HepG2 (cell line): ENCODE data around the gene RBL1. TPM values are rescaled to one million over a fixed set of nuclear protein-coding genes. Genes with fewer than 3 reads are reported as not detected.

ENCODE experiments used
- ATAC-seq: fragments of 200-7000 bp; cut with Tn5 transposase; 3 replicates; pipeline ENCODE4 v1.9.1; 2020; ENCODE audit warnings: mild to moderate bottlenecking, moderate library complexity
- BruUV-seq: library from RNA; stranded (reverse); fragments of 400-500 nt; replicated peaks from 2 replicates; lab custom pipeline; 2021; lab: Mats Ljungman, UMichigan
- CTCF ChIA-PET: fragments of 300-600 bp; formaldehyde crosslinking; extraction: SDS; loops from one replicate; lab custom pipeline; 2021; ENCODE audit warnings: low total read pairs, inconsistent platforms, low intra/inter-chr PET ratio; lab: Yijun Ruan, JAX
- POLR2A ChIA-PET: fragments of 350-600 bp; sonication (Branson Sonifier 250); formaldehyde crosslinking; loops from one replicate; lab custom pipeline; 2020; ENCODE audit warnings: antibody characterized with exemption, inconsistent platforms; lab: Yijun Ruan, JAX
- DNase-seq: peaks from one replicate; pipeline ENCODE4 v3.0.0-alpha.2; 2015; ENCODE audit warnings: low spot score
- FAIRE-seq: peaks from 3 replicates; lab custom pipeline; 2011; peaks lifted over from hg19 to GRCh38; lab: Jason Lieb, UNC
- H2AFZ ChIP-seq: one replicate; pipeline ENCODE4 v1.6.1; 2011; ENCODE audit warnings: low read length, inconsistent platforms
- H3K27ac ChIP-seq: fragments of 300-600 bp; 3 replicates; pipeline ENCODE4 v1.8.0; 2011; ENCODE audit warnings: mixed run types, mild to moderate bottlenecking, mixed read lengths, low read length, inconsistent platforms; ENCODE audit not compliant: insufficient read depth; ENCODE audit errors: extremely low read length
- H3K27me3 ChIP-seq, 2 experiments: fragments of 200-600 bp in 1 of 2; 2 replicates in 1 of 2; 3 replicates in 1 of 2; pipeline versions ENCODE4 v1.6.0 to v1.8.0; 2011; ENCODE audit warnings: low read length in 2 of 2, mild to moderate bottlenecking in 2 of 2, moderate library complexity in 2 of 2, inconsistent platforms in 1 of 2; ENCODE audit not compliant: insufficient read depth in 2 of 2, control insufficient read depth in 1 of 2
- H3K36me3 ChIP-seq, 2 experiments: fragments of 200-600 bp in 1 of 2; replicated peaks in 1 of 2; 2 replicates in 1 of 2; 3 replicates in 1 of 2; pipeline versions ENCODE4 v1.5.1 to v1.8.0; 2011; ENCODE audit warnings: low read length in 2 of 2, inconsistent platforms in 1 of 2; ENCODE audit not compliant: insufficient read depth in 2 of 2, control insufficient read depth in 1 of 2
- H3K4me1 ChIP-seq: 2 replicates; pipeline ENCODE4 v1.5.1; 2012; ENCODE audit warnings: low read length, inconsistent platforms; ENCODE audit not compliant: insufficient read depth
- H3K4me2 ChIP-seq: 2 replicates; pipeline ENCODE4 v1.6.0; 2011; ENCODE audit warnings: low read depth, low read length, inconsistent platforms
- H3K4me3 ChIP-seq, 3 experiments: fragments of 200-600 bp in 1 of 3; sonication (generic), shearing (Covaris generic) in 1 of 3; replicated peaks in 1 of 3; 2 replicates each; pipeline ENCODE4 v1.5.1; 2011 to 2016; ENCODE audit warnings: low read length in 3 of 3, inconsistent platforms in 2 of 3, low read depth in 2 of 3, mild to moderate bottlenecking in 2 of 3, control low read depth in 1 of 3, mixed read lengths in 1 of 3; ENCODE audit not compliant: insufficient read depth in 1 of 3
- H3K79me2 ChIP-seq: one replicate; pipeline ENCODE4 v1.6.1; 2011; ENCODE audit warnings: low read length, inconsistent platforms; ENCODE audit not compliant: insufficient read depth
- H3K9ac ChIP-seq: 2 replicates; pipeline ENCODE4 v1.6.0; 2011; ENCODE audit warnings: mild to moderate bottlenecking, low read depth, low read length, inconsistent platforms; ENCODE audit not compliant: insufficient read depth
- H3K9me3 ChIP-seq: 2 replicates; pipeline ENCODE4 v1.5.1; 2012; ENCODE audit warnings: mild to moderate bottlenecking, low read length
- H4K20me1 ChIP-seq: 2 replicates; pipeline ENCODE4 v1.6.0; 2011; ENCODE audit warnings: inconsistent platforms, mild to moderate bottlenecking, low read length, moderate library complexity; ENCODE audit not compliant: insufficient read depth
- NAIF1 ChIP-seq: sonication (generic); formaldehyde crosslinking; IDR thresholded peaks from 2 replicates; pipeline ENCODE4 v1.5.0; 2020; ENCODE audit warnings: mild to moderate bottlenecking, missing genetic modification reagents, borderline replicate concordance
- PRDM15 ChIP-seq: sonication (generic); formaldehyde crosslinking; IDR thresholded peaks from 2 replicates; pipeline ENCODE4 v1.4.0; 2020; ENCODE audit warnings: missing genetic modification reagents
- REXO4 ChIP-seq: sonication (generic); formaldehyde crosslinking; IDR thresholded peaks from 2 replicates; pipeline ENCODE4 v1.8.0; 2022; ENCODE audit warnings: missing genetic modification reagents, mild to moderate bottlenecking, borderline replicate concordance
- RFXAP ChIP-seq: sonication (generic); formaldehyde crosslinking; IDR thresholded peaks from 2 replicates; pipeline ENCODE4 v1.4.0; 2020; ENCODE audit warnings: missing genetic modification reagents, borderline replicate concordance
- U2AF2 ChIP-seq: fragments of 200-400 bp; formaldehyde crosslinking; IDR thresholded peaks from 2 replicates; pipeline ENCODE4 v1.6.1; 2017; ENCODE audit warnings: low read depth, mild to moderate bottlenecking, low read length
- ZFYVE20 ChIP-seq: sonication (generic); formaldehyde crosslinking; IDR thresholded peaks from 2 replicates; pipeline ENCODE4 v1.8.0; 2023; ENCODE audit warnings: low read depth, mild to moderate bottlenecking, moderate library complexity, missing genetic modification reagents, borderline replicate concordance
- ZNF383 ChIP-seq: sonication (generic); formaldehyde crosslinking; IDR thresholded peaks from 2 replicates; pipeline ENCODE4 v1.4.0; 2020; ENCODE audit warnings: missing genetic modification reagents, mild to moderate bottlenecking, borderline replicate concordance
- ZNF563 ChIP-seq: sonication (generic); formaldehyde crosslinking; IDR thresholded peaks from 2 replicates; pipeline ENCODE4 v1.8.0; 2022; ENCODE audit warnings: mild to moderate bottlenecking, moderate library complexity, missing genetic modification reagents
- ZNF678 ChIP-seq: sonication (generic); formaldehyde crosslinking; IDR thresholded peaks from 2 replicates; pipeline ENCODE4 v1.4.0; 2020; ENCODE audit warnings: mild to moderate bottlenecking, missing genetic modification reagents
- WGBS: methylation state at CpG from one replicate; pipeline ENCODE4 v1.1.6; 2017; ENCODE audit warnings: low lambda C conversion rate; 5-methylcytosine and 5-hydroxymethylcytosine counted together
- in situ Hi-C: cut with HindIII; loops from 2 replicates; pipeline ENCODE4 v1.10.0; 2017; ENCODE audit warnings: low pct_unique_long_range_greater_than_20kb; ENCODE audit not compliant: extremely low pct_ligation_motif_present
- intact Hi-C: fragments of 100-400 bp; cut with micrococcal nuclease; formaldehyde crosslinking; loops from one replicate; pipeline ENCODE4 v1.10.0; 2022; ENCODE audit not compliant: unreplicated experiment
- polyA plus RNA-seq, 8 experiments: library from polyadenylated mRNA; depleted of rRNA in 3 of 8; stranded (reverse) in 7 of 8; unstranded in 1 of 8; fragments of >200 nt; fragmentation: Illumina TruSeq in 4 of 8; extraction: Trizol in 4 of 8; gene quantifications; 2 replicates each; pipeline versions ENCODE4 v1.2.1 to v1.2.3, GENCODE V29; 2011 to 2016; ENCODE audit warnings: low read depth in 4 of 8, missing spikeins in 1 of 8, mixed read lengths in 1 of 8; ENCODE audit not compliant: insufficient read depth in 1 of 8
- total RNA-seq, 5 experiments: library from RNA; depleted of rRNA; stranded (reverse); fragments of >200 nt; fragmentation: Illumina TruSeq; extraction: Trizol; gene quantifications; 2 replicates each; pipeline ENCODE4 v1.2.3, GENCODE V29; 2016; ENCODE audit warnings: low read depth in 1 of 5

RBL1 gene
- total and polyA plus RNA-seq, 2 of the 13 experiments (the other 11 are each of a cell fraction or from before 2014, with no cell fraction given), result 6.0 to 27.5 TPM

GRCh38 chr20:37114012-37114411 lies 18.2 kb upstream of the RBL1 start:
- intact Hi-C loops (no loop called here), in situ Hi-C loops (no loop called here)
- H3K4me1 ChIP-seq, result peaks cover 1% of the 10 kb centered on the region
- TF ChIP-seq RFXAP (CRISPR knock-in tag) (no peak), PRDM15 (CRISPR knock-in tag) (no peak), REXO4 (CRISPR knock-in tag) (no peak), ZNF383 (no peak)
- H3K9ac ChIP-seq, result no peak overlapping the region
- FAIRE-seq (no peak), ATAC-seq (no peak), DNase-seq (no peak)
- no peak overlapping the region for H2AFZ ChIP-seq
- no peaks in the 10 kb centered on the region for H3K36me3 ChIP-seq
- no peaks in the 10 kb centered on the region for H4K20me1 ChIP-seq
- H3K27me3 ChIP-seq, result no peaks in the 10 kb centered on the region; a peak in 1 of 5 replicates
- CTCF ChIA-PET, result no interaction called here
- 84% methylated on average over 8 of the region's 8 CpGs for WGBS
- no peak overlapping the region for H3K27ac ChIP-seq
- H3K4me2 ChIP-seq, result no peak overlapping the region
- H3K79me2 ChIP-seq, result no peaks in the 10 kb centered on the region
- POLR2A ChIA-PET, result no interaction called here
- no peaks in the 10 kb centered on the region for H3K9me3 ChIP-seq
- no peak overlapping the region for H3K4me3 ChIP-seq
- no TSS peak for BruUV-seq

DNA sequence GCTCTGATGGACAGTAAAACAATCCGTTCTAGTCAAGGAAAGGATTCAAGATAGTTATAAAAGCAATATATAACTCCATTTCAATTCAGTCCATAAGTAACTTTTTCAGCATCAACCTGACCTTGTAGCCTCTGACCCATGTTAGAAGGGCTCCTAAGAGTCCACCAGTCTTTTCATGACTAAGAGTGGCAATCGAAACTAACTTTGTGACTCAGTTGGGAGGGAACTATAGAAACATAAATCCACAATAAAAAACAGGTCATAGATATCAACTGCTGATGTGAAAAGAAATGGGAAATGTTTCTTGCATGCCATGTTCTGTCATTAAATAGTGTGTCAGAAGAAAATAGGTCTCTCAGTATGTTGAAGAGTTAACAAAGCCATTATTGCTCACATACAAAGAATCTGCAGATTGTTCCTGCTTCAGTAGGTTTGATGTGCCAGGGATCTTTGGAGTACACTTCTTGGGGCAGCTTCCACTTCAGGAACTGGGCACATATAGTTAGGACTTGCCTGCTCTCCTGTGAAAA lies 16.2 kb upstream of the RBL1 start:
- ATAC-seq, result no peak
- no peak overlapping the region for H2AFZ ChIP-seq
- POLR2A ChIA-PET, result no interaction called here
- intact Hi-C loops, result no loop called here
- no peaks in the 10 kb centered on the region; a peak in 1 of 5 replicates for H3K27me3 ChIP-seq
- H3K4me1 ChIP-seq, result peaks cover 7% of the 10 kb centered on the region
- H3K4me2 ChIP-seq, result no peak overlapping the region
- BruUV-seq, result no TSS peak
- 24% methylated on average over 2 of the region's 2 CpGs for WGBS
- no peak for TF ChIP-seq U2AF2
- TF ChIP-seq ZFYVE20 (CRISPR knock-in tag), result no peak
- TF ChIP-seq ZNF678, result no peak
- no peak for TF ChIP-seq ZNF563 (CRISPR knock-in tag)
- no peak for TF ChIP-seq NAIF1 (CRISPR knock-in tag)
- in situ Hi-C loops, result no loop called here
- CTCF ChIA-PET, result no interaction called here
- no peaks in the 10 kb centered on the region for H3K79me2 ChIP-seq
- H4K20me1 ChIP-seq, result no peaks in the 10 kb centered on the region
- H3K9ac ChIP-seq, result no peak overlapping the region
- H3K9me3 ChIP-seq, result no peaks in the 10 kb centered on the region
- no peaks in the 10 kb centered on the region for H3K36me3 ChIP-seq
- H3K4me3 ChIP-seq, result no peak overlapping the region
- no peak for DNase-seq
- no peak for FAIRE-seq
- H3K27ac ChIP-seq, result no peak overlapping the region
